Endothelial cell of coronary artery (primary cell): ENCODE measurements around the gene C16orf86. TPM values are rescaled to one million over a fixed set of nuclear protein-coding genes. Genes with fewer than 3 reads are reported as not detected.

Source experiments
- total RNA-seq: library from RNA; depleted of rRNA; stranded (reverse); fragments of >200 nt; gene quantifications from 2 replicates; pipeline ENCODE4 v1.2.3, GENCODE V29; 2014

C16orf86 gene, protein sequence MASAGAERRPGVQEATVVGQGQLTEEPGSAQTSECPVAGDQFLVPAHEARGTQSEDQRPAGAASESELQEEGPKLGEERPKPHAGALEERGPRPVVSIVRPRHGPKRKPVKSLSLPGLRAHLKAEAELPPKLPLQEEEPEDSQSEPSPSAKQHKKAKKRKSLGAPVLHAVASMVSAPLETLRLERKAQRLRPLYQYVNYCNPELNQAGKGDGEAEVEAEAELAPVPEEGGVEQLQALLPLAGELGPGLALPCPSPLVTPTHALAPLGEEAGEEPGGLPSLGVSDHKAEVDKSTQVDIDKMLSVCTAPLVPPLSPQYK
- total RNA-seq: 0.99 and 1.2 TPM in 2 replicates

DNA sequence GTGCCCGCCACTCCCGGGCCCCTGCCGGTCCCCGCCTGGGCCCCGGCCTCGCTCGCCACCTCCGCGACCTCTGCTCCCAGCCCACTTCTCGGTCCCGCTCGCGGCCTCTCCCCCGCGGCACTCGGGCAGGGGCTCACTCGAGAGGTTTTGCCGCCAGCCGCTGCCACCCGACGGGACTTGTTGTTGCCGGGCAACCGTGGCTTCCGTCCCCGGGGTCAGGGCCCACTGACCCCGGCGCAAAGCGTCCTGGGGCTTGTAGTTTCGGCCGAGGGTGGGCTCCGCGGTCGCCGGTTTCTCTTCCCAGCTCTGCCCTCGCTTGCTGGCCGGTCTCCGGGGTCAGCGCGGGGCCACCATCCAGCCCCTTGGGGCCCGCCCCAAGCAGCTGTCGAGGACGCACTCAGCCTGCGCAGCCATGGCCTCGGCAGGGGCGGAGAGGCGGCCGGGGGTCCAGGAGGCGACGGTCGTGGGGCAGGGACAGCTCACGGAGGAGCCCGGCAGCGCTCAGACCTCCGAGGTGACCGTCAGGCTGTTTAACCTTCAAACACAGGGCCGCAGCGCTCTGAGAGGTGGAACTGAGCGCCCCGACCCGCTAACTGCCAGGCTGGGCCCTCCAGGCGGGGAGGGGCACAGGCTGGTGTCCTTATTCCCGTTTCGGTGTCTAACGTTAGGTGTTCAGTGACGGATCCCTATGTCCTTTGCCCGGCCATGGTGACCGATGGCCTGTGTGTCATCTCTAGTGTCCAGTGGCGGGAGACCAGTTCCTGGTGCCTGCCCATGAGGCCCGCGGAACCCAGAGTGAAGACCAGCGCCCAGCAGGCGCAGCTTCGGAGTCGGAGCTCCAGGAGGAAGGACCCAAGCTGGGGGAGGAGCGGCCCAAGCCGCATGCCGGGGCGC is at the start of gene C16orf86, which contains the start of gene ENKD1:
TSS of gene C16orf86 (plus strand) at position 256 of the 894 bp plus-strand sequence. CDS start at position 413, 157 bp downstream.
TSS of gene ENKD1 (minus strand) at position 192 of the 894 bp plus-strand sequence. CDS start 308 bp downstream, outside the sequence.

DNA sequence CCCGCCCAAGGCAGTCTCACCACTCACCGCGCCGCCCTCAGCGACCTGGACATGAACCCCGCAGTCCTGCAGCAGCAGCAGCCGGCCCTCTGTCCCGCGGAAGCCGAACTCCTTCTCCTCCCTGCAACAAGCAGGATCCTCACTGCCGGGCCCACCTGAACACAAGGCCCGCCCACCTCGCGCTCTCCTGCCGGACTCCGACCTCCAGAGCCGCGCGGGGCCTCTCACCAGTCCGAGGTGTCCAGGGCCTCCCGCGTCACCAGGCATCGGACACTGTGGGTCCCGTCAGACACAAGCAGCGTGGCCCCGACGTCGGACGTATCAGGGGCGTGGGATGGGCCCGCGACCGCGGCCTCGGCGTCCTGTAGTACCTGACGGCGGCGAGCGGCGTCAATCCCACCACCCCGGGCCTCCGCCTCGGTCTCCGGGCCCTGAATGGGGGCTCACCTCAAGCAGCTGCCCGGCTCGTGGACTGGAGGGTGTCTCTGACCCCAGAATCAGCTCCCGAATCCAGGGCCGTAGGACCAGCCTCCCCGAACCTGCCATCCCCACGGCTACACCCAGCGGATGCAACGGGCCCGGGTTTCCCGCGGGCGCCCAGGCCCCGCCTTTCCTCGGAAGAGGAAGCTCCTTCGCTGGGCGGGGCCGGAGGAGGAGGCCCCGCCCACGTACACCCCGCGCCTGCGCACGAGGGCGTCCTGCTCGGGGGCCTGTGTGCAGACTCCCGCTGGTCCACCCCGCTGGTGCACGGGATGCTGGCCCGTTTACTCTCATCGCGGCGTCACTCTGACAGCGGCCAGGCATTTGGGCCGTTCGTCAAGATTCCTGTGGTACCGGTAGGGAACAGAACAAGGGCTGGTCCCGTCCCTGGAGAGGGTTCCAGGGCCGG is 6.7 kb upstream of the C16orf86 start, which contains the start of gene ACD:
TSS of gene ACD (minus strand) at position 586 of the 889 bp plus-strand sequence. CDS start at position 546, 40 bp downstream.

DNA sequence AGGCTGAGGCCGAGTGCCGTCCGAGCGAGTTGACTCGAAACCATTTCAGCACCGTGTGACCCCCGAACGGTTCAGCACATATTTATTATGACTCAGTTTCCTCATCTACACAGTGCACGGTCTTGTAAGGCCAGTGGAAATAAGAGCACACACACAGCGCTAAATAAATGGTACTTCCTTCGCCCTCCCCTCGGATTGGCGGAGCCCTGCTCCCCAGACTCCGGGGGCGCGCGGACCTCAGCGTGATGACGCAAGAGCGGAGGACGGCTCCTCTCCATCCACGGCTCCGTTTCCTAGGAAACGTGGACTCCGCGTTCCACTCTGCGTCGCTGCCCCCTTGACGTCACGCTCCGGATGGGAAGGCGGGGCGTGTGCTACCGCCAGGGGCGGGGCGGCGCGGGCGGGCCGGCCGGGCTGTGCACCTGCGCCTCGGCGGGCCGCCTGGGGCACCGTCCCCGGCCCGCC is 6.0 kb upstream of the C16orf86 start, which contains the start of gene PARD6A:
TSS of gene PARD6A (plus strand) at position 397 of the 465 bp plus-strand sequence. CDS start 79 bp downstream, outside the sequence.

Other genes starting within 250 kb of the C16orf86 start
- gene HSD11B2, start 235.7 kb upstream of the C16orf86 start, total RNA-seq: not detected in 2 replicates
- 78.7 and 86.7 TPM in 2 replicates for gene ATP6V0D1, start 185.7 kb upstream of the C16orf86 start, total RNA-seq
- gene AGRP, start 183.3 kb upstream of the C16orf86 start, total RNA-seq: not detected in 2 replicates
- gene RIPOR1, start 138.0 kb upstream of the C16orf86 start, total RNA-seq: 43.0 and 68.8 TPM in 2 replicates
- gene CTCF, start 104.3 kb upstream of the C16orf86 start, total RNA-seq: 23.4 and 26.3 TPM in 2 replicates
- 0.28 and 0.36 TPM in 2 replicates for gene CARMIL2, start 21.7 kb upstream of the C16orf86 start, total RNA-seq
- 13.4 and 14.6 TPM in 2 replicates for gene ACD, start 6.6 kb upstream of the C16orf86 start, total RNA-seq
- 2.4 and 2.6 TPM in 2 replicates for gene PARD6A, start 5.9 kb upstream of the C16orf86 start, total RNA-seq
- gene ENKD1, start 64 bp upstream of the C16orf86 start, total RNA-seq: 19.4 and 22.2 TPM in 2 replicates
- 48.8 and 57.4 TPM in 2 replicates for gene GFOD2, start 52.5 kb downstream of the C16orf86 start, total RNA-seq
- gene RANBP10, start 139.7 kb downstream of the C16orf86 start, total RNA-seq: 4.6 and 5.6 TPM in 2 replicates
- 0.85 and 0.90 TPM in 2 replicates for gene TSNAXIP1, start 140.1 kb downstream of the C16orf86 start, total RNA-seq
- 31.8 and 37.5 TPM in 2 replicates for gene THAP11, start 175.5 kb downstream of the C16orf86 start, total RNA-seq
- 133 and 186 TPM in 2 replicates for gene NUTF2, start 180.1 kb downstream of the C16orf86 start, total RNA-seq
- 25.0 and 28.5 TPM in 2 replicates for gene CENPT, start 180.9 kb downstream of the C16orf86 start, total RNA-seq
- 73.2 and 73.6 TPM in 2 replicates for gene EDC4, start 206.2 kb downstream of the C16orf86 start, total RNA-seq
- not detected in 2 replicates for gene NRN1L, start 218.1 kb downstream of the C16orf86 start, total RNA-seq
- 14.8 and 21.7 TPM in 2 replicates for gene PSKH1, start 226.4 kb downstream of the C16orf86 start, total RNA-seq